Measurements from ENCODE around the gene LRIG3.
"Not testable (repeated sequence)": the region's sequence is repeated elsewhere in the genome, so short reads cannot be mapped to it uniquely, and the experiment has no call there.

The LRIG3 gene

GRCh38 chr12:58920102-58920960, at the start of gene LRIG3:
Gene LRIG3 (minus strand): TSS chr12:58920504. CDS start chr12:58920235, 269 bp downstream.
- peak; percentile 20 for DNase-seq

- no peak for DNase-seq
Observed at GRCh38 chr12:58969237-58969636, 48.9 kb upstream of the LRIG3 start.

- no peak for DNase-seq
Observed at GRCh38 chr12:58967561-58967960, 47.3 kb upstream of the LRIG3 start.

GRCh38 chr12:58966939-58967338, 46.6 kb upstream of the LRIG3 start:
- no peak for DNase-seq

GRCh38 chr12:58965568-58965967, 45.3 kb upstream of the LRIG3 start:
- no peak for DNase-seq

GRCh38 chr12:58963844-58964243, 43.5 kb upstream of the LRIG3 start:
- no peak for DNase-seq

GRCh38 chr12:58961906-58962305, 41.6 kb upstream of the LRIG3 start:
- no peak for DNase-seq

- no peak for DNase-seq
Observed at GRCh38 chr12:58961166-58961565, 40.9 kb upstream of the LRIG3 start.

GRCh38 chr12:58959639-58960300, 39.5 kb upstream of the LRIG3 start:
- DNase-seq, result no peak

- no peak for DNase-seq
Observed at GRCh38 chr12:58957298-58957697, 37.0 kb upstream of the LRIG3 start.

- DNase-seq, result no peak
Observed at GRCh38 chr12:58955849-58956248, 35.5 kb upstream of the LRIG3 start.

GRCh38 chr12:58954002-58954401, 33.7 kb upstream of the LRIG3 start:
- DNase-seq, result no peak

GRCh38 chr12:58950739-58951100, 30.4 kb upstream of the LRIG3 start:
- DNase-seq, result no peak

GRCh38 chr12:58949954-58950738, 29.8 kb upstream of the LRIG3 start:
- not testable (repeated sequence) for DNase-seq

- no peak for DNase-seq
Observed at GRCh38 chr12:58943079-58943478, 22.8 kb upstream of the LRIG3 start.

GRCh38 chr12:58942345-58942744, 22.0 kb upstream of the LRIG3 start:
- no peak for DNase-seq

GRCh38 chr12:58939399-58940100, 19.2 kb upstream of the LRIG3 start:
- DNase-seq, result no peak

- DNase-seq, result no peak
Observed at GRCh38 chr12:58938440-58938839, 18.1 kb upstream of the LRIG3 start.

GRCh38 chr12:58934528-58934927, 14.2 kb upstream of the LRIG3 start:
- no peak for DNase-seq

GRCh38 chr12:58932806-58933681, 12.7 kb upstream of the LRIG3 start:
- DNase-seq, result no peak

GRCh38 chr12:58931518-58931917, 11.2 kb upstream of the LRIG3 start:
- no peak for DNase-seq

GRCh38 chr12:58930770-58931324, 10.5 kb upstream of the LRIG3 start:
- no peak for DNase-seq
